Astrocyte of the spinal cord (primary cell): ENCODE measurements around the gene CANT1.

Experiments
- DNase-seq: peaks from one replicate; pipeline ENCODE4 v3.0.0; 2011; ENCODE audit warnings: low read depth, low spot score
- H3K4me3 ChIP-seq: 2 replicates; pipeline ENCODE4 v1.5.1; 2011; ENCODE audit warnings: low read depth, mild to moderate bottlenecking, low read length, moderate library complexity
- CTCF ChIP-seq: IDR thresholded peaks from 2 replicates; pipeline ENCODE4 v1.5.1; 2012; ENCODE audit warnings: low read depth, mild to moderate bottlenecking, low read length, inconsistent platforms
- in situ Hi-C: cut with HindIII; loops from 2 replicates; pipeline ENCODE4 v1.10.0; 2017; ENCODE audit warnings: low sequenced_read_pairs

CANT1 gene

DNA sequence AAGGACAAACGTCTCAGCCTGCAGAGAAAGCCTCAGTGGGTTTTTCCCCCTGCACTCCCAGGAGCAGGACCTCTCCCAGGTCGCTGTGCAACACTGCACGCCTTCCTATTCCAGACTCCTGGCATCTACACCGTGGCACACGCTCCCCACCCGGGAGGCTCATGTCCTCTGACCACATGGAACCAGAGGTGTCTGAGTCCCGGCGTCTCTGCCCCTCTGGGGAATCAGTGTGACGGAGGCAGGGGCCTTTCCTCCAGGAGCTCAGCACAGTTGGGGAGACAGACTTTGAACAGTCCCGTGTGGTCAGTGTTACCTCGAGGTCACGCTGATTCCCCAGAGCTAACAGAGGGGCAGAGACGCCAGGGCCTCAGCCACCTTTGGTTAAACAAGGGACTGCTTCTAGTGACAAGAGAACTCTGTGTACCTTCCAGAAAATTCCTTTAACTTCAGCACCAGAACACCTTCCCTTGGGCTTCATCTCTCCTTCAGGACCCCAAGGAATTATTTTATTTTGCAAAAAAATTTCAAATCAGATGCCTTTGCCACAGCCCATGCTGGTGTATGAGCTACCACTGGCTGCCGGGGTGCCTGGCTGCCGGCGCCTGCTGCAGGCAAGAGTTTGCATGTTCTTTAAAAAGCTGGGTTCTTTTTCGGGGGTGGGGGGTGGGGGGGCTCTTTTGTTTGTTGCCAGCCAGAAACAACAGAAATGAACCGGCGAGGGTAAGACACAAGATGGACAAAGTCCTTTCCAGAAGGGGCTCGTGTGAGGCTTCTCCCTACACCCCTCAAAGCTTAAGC is 6.6 kb downstream of the CANT1 start:
- TF ChIP-seq CTCF: no peak
- in situ Hi-C loops: no loop called here
- DNase-seq: no peak
- H3K4me3 ChIP-seq: no peak overlapping the region

- H3K4me3 ChIP-seq: no peak overlapping the region
- in situ Hi-C loops: no loop called here
- DNase-seq: no peak
- no peak for TF ChIP-seq CTCF
Observed at GRCh38 chr17:79002291-79002690, 7.3 kb downstream of the CANT1 start.

DNA sequence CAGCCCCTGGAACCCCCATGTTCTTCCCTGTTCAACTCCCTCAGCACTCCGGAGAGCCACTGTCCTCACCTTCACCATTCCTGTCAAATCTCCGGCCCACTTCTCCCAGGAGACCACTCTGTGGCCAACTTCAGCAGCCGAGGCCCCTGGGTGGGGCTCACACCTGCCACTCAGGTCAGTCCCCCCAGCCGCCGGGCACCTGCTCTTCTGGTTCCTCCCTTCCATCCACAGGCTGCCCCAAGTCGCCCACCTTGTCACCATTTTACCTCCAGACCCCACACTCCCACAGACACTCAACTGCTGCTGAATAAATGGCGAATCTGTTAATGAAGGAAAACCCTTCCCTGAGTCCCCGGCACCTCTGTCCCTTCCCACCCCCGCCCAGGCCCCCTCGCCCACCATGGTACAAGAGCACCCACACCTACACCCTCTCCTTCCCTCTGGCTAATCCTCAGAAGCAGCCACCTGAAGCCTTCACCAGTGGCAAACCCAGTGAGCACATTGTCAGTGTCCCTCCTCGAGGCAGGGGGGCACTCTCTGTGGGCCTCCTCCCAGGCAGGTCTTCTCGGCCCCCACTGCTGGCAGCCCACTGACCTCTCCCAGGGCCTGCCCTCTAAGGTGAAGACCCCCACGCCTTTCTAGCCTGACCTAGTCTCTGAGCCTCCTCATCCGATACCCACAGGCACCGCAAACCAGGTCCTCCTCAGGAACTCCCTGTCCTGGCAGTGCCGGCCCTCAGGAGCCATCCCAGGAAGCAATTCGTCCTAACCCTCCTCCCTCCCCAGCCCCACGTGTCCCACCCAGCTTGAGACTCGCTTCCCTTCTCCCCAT is 8.2 kb downstream of the CANT1 start:
- TF ChIP-seq CTCF: no peak
- DNase-seq: no peak
- H3K4me3 ChIP-seq: no peak overlapping the region
- in situ Hi-C loops: no loop called here

DNA sequence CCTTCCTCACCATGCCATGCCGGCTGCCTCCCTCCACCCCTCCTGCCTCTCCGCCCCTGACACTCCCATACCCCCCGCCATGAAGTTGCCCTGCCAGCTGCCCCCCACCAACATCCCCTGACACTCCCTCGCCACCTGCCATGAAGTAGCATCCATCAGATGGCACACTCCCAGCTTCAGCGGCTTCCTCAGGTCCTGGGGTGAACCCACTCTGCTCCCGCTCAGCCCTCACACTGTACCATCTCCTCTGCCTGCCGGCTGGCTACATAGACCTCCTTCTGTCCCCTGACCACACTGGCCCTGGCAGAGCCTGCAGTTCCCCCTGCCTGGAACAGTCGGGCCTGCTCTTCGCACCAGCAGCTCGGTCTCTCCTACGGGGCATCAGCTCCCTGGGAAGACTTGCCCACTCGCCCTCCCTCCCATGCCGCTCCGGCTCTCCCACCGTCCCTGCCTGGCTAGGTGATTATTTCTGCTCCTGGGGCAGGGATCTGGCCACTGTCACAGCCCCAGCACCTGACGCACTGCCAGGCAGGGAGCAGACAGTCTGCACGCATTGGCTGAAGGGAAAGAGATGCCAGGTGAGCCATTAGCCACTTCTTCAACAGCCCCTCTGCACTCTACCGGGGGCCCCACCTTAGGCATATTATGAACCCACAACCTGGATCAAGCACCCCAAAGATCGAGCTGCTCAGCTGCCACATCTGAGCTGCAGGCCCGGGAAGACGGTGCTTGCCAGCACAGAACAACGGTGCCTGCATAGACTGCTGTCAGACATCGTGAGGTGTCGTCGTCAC is 9.0 kb downstream of the CANT1 start:
- DNase-seq: no peak
- TF ChIP-seq CTCF: no peak
- H3K4me3 ChIP-seq: no peak overlapping the region
- in situ Hi-C loops: no loop called here

- DNase-seq: no peak
- in situ Hi-C loops: no loop called here
- no peak overlapping the region for H3K4me3 ChIP-seq
- TF ChIP-seq CTCF: no peak
Observed at GRCh38 chr17:78999947-79000395, 9.6 kb downstream of the CANT1 start.

- no peak overlapping the region for H3K4me3 ChIP-seq
- DNase-seq: no peak
- TF ChIP-seq CTCF: no peak
- in situ Hi-C loops: no loop called here
Observed at GRCh38 chr17:78999056-78999768, 10.4 kb downstream of the CANT1 start.
